Activated CD8-positive, alpha-beta T cell treated with anti-CD3 and anti-CD28 coated beads for 36 hours (primary cell): ENCODE measurements around the gene CKLF. TPM values are rescaled to one million over a fixed set of nuclear protein-coding genes. Genes with fewer than 3 reads are reported as not detected.
A peak's percentile ranks its signal among the peaks of the same experiment; 100 is the strongest.
"Not testable (repeated sequence)": the region's sequence is repeated elsewhere in the genome, so short reads cannot be mapped to it uniquely, and the experiment has no call there.

Source experiments
- ATAC-seq: fragments of 200-7000 bp; cut with Tn5 transposase; one replicate; pipeline ENCODE4 v1.10.0; 2021; ENCODE audit warnings: mild to moderate bottlenecking, moderate library complexity
- CTCF ChIA-PET: fragments of 350-600 bp; sonication (Branson Sonifier 250); formaldehyde crosslinking; loops from one replicate; lab custom pipeline; 2021; ENCODE audit warnings: antibody characterized with exemption; lab: Charles Lee
- POLR2A ChIA-PET: fragments of 350-600 bp; sonication (Branson Sonifier 250); formaldehyde crosslinking; loops from one replicate; lab custom pipeline; 2021; ENCODE audit warnings: antibody characterized with exemption; lab: Charles Lee
- DNase-seq: peaks from one replicate; pipeline ENCODE4 v3.0.0-alpha.2; 2020
- H3K27ac Mint-ChIP-seq: one replicate; pipeline ENCODE4 v1.8.0; 2021; ENCODE audit warnings: mild to moderate bottlenecking, mixed read lengths
- H3K27me3 Mint-ChIP-seq: one replicate; pipeline ENCODE4 v1.8.0; 2021; ENCODE audit warnings: mixed read lengths
- H3K36me3 Mint-ChIP-seq: one replicate; pipeline ENCODE4 v1.8.0; 2021; ENCODE audit warnings: low read depth, mixed read lengths
- H3K4me1 Mint-ChIP-seq: one replicate; pipeline ENCODE4 v1.8.0; 2021; ENCODE audit warnings: low read depth, mixed read lengths
- H3K4me3 Mint-ChIP-seq: one replicate; pipeline ENCODE4 v1.8.0; 2021; ENCODE audit warnings: mild to moderate bottlenecking, moderate library complexity, mixed read lengths
- H3K9me3 Mint-ChIP-seq: one replicate; pipeline ENCODE4 v1.8.0; 2021; ENCODE audit warnings: mixed read lengths
- intact Hi-C: fragments of 100-400 bp; cut with micrococcal nuclease; formaldehyde crosslinking; loops from one replicate; pipeline ENCODE4 v1.10.0; 2022
- total RNA-seq, 2 experiments: library from RNA; stranded (reverse); gene quantifications; one replicate each; pipeline ENCODE4 v1.2.3, GENCODE V29; 2021
- TF ChIP-seq, protein P1 (sequence below): fragments of 200-600 bp; IDR thresholded peaks from one replicate; pipeline ENCODE4 v1.8.0; 2022; ENCODE audit warnings: antibody characterized with exemption, mild to moderate bottlenecking

CKLF gene
- total RNA-seq, 2 experiments from 2014 or later = 99.0 to 99.7 TPM

DNA sequence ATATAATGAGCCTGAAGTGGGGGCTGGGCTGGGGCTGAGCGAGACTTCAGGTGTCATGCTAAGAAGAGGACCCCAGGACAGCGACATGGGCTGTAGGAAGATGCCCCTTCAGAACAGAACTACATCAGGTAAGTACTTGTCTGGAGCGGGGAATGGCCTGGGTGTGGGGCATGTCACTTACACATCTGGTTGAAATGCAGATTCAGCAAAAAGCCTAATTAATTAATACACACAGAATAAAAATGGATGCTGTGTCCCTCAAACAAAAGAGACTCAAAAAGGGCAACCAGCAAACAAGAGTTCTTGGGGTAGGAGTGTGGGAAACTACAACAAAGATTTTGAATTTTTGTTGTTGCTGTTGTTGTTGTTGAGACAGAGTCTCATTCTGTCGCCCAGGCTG lies 38.6 kb downstream of the CKLF start:
- Mint-ChIP-seq H3K4me1 (peaks cover 41% of the 10 kb centered on the region), H3K9me3 (no peaks in the 10 kb centered on the region), H3K27ac (no peak overlapping the region), H3K27me3 (no peaks in the 10 kb centered on the region), H3K36me3 (no peaks in the 10 kb centered on the region), H3K4me3 (peak overlapping the region; percentile 69)
- ATAC-seq (no peak), DNase-seq (no peak)
- intact Hi-C loops = no loop called here
- POLR2A ChIA-PET = interaction anchor here (0.7 to 2.1 kb wide), 3 partner anchors 10 to 39 kb away, joined by 3 to 11 read pairs (median 5); partner anchors contain the start of gene CKLF
- TF ChIP-seq, protein P1, sequence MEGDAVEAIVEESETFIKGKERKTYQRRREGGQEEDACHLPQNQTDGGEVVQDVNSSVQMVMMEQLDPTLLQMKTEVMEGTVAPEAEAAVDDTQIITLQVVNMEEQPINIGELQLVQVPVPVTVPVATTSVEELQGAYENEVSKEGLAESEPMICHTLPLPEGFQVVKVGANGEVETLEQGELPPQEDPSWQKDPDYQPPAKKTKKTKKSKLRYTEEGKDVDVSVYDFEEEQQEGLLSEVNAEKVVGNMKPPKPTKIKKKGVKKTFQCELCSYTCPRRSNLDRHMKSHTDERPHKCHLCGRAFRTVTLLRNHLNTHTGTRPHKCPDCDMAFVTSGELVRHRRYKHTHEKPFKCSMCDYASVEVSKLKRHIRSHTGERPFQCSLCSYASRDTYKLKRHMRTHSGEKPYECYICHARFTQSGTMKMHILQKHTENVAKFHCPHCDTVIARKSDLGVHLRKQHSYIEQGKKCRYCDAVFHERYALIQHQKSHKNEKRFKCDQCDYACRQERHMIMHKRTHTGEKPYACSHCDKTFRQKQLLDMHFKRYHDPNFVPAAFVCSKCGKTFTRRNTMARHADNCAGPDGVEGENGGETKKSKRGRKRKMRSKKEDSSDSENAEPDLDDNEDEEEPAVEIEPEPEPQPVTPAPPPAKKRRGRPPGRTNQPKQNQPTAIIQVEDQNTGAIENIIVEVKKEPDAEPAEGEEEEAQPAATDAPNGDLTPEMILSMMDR = no peak
- CTCF ChIA-PET = interaction anchor here (0.8 to 3.1 kb wide), 15 partner anchors 8 to 186 kb away, joined by 3 to 29 read pairs (median 5); partner anchors contain the start of genes CMTM1 and CMTM2

DNA sequence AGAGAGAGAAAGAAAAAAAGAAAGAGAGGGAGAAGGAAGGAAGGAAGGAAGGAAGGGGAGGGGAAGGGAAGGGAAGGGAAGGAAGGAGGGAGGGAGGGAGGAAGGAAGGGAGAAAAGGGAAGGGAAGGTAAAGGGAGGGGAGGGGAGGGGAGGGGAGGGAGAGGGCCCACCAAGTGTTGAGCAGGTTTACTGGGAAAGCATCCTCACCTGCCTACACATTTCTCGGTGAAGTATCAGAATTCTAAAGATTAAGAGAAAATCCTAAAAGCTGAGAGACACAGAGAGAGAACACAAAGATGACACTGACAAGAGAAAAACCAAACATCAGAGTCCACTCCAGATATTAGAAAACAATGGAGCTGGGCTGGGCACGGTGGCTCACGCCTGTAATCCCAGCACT lies 39.9 kb downstream of the CKLF start:
- Mint-ChIP-seq H3K27ac (no peak overlapping the region), H3K4me1 (peaks cover 44% of the 10 kb centered on the region), H3K4me3 (no peak overlapping the region), H3K27me3 (no peaks in the 10 kb centered on the region), H3K36me3 (no peaks in the 10 kb centered on the region), H3K9me3 (no peaks in the 10 kb centered on the region)
- no peak for DNase-seq
- no peak for ATAC-seq
- intact Hi-C loops = no loop called here
- CTCF ChIA-PET = interaction anchor here (0.8 to 2.9 kb wide), 3 partner anchors 16 to 82 kb away, joined by 3 to 12 read pairs (median 4); no protein-coding TSS in a partner anchor
- TF ChIP-seq, protein P1 = no peak
- POLR2A ChIA-PET = no interaction called here

DNA sequence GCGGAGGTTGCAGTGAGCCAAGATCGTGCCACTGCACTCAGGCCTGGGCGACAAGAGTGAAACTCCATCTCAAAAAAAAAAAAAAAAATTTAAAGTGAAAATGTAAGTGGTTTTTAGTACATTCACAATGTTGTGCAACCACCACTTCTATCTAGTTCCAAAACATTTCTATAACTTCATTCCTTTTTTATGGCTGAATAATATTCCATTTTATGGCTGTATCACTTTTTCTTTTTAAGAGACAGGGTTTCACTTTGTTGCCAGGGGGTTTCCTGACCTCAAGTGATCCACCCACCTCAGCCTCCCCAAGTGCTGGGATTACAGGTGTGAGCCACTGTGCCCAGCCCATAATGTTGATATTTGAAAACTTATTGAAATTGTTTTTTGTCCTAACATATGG lies 40.4 kb downstream of the CKLF start:
- H3K4me1 Mint-ChIP-seq = peaks cover 43% of the 10 kb centered on the region
- DNase-seq (no peak), ATAC-seq (no peak)
- ChIA-PET POLR2A (no interaction called here), CTCF (interaction anchor here (0.8 to 2.9 kb wide), 3 partner anchors 15 to 83 kb away, joined by 3 to 12 read pairs (median 4); no protein-coding TSS in a partner anchor)
- H3K27me3 Mint-ChIP-seq = no peaks in the 10 kb centered on the region
- H3K9me3 Mint-ChIP-seq = no peaks in the 10 kb centered on the region
- TF ChIP-seq, protein P1 = no peak
- intact Hi-C loops = no loop called here
- H3K36me3 Mint-ChIP-seq = no peaks in the 10 kb centered on the region
- H3K4me3 Mint-ChIP-seq = no peak overlapping the region
- H3K27ac Mint-ChIP-seq = no peak overlapping the region

DNA sequence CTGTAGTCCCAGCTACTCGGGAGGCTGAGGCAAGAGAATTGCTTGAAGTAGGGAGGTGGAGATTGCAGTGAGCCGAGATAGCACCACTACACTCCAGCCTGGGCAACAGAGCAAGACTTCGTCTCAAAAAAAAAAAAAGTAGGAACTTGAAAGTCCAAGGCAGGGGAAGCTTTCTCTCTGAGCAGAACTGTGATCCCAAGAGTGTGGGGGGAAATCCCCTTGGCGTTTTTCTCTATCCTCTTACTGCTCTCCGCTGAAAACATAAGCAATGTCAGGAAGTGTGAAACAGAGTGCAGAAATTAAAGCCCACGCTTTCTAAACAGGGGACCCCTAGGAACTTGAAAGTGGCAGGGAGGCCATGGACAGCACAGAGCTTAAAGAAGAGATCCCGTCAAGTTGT lies 42.4 kb downstream of the CKLF start:
- POLR2A ChIA-PET = interaction anchor here (0.6 to 0.8 kb wide), 2 partner anchors 40 to 157 kb away, joined by 3 read pairs; no protein-coding TSS in a partner anchor
- intact Hi-C loops = no loop called here

DNA sequence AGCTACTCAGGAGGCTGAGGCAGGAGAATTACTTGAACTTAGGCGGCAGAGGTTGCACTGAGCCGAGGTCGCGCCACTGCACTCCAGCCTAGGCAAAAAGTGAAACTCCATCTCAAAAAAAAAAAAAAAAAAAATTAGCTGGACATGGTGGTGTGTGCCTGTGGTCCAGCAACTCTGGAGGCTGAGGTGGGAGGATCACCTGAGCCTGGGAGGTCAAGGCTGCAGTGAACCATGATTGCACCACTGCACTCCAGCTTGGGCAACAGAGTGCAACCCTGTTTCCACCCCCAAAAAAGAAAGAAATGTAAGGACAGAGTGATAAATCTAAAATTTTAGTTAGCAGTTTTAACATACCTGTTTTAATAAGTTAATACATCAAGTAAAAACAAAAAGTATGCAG lies 44.2 kb downstream of the CKLF start:
- ATAC-seq, H3K4me3 Mint-ChIP-seq, H3K36me3 Mint-ChIP-seq, H3K27me3 Mint-ChIP-seq, DNase-seq, H3K9me3 Mint-ChIP-seq, intact Hi-C loops: not testable (repeated sequence)
- POLR2A ChIA-PET = interaction anchor here (0.7 to 1.6 kb wide), 3 partner anchors 11 to 56 kb away, joined by 3 to 4 read pairs (median 3); partner anchors contain the start of gene CKLF
- Mint-ChIP-seq H3K27ac (peak overlapping the region; percentile 30), H3K4me1 (peaks cover 33% of the 10 kb centered on the region)
- CTCF ChIA-PET = interaction anchor here (1.1 to 2.5 kb wide), 4 partner anchors 11 to 114 kb away, joined by 3 to 17 read pairs (median 10); no protein-coding TSS in a partner anchor

More for the DNA sequence above, 42.4 kb downstream of the CKLF start:
- TF ChIP-seq, protein P1 = no peak
- DNase-seq = no peak
- Mint-ChIP-seq H3K36me3 (no peaks in the 10 kb centered on the region), H3K27ac (no peak overlapping the region), H3K4me3 (no peak overlapping the region), H3K4me1 (peaks cover 43% of the 10 kb centered on the region), H3K9me3 (no peaks in the 10 kb centered on the region), H3K27me3 (no peaks in the 10 kb centered on the region)
- no peak for ATAC-seq
- CTCF ChIA-PET = interaction anchor here (0.7 to 2.9 kb wide), 2 partner anchors 9 to 13 kb away, joined by 3 to 12 read pairs; no protein-coding TSS in a partner anchor
